Tibial nerve (tissue), 3 donors: ENCODE results near the gene NINL.

Source experiments
- CTCF ChIP-seq, 5 experiments: fragments of 200-600 bp in 3 of 5; fragments of 450-650 bp in 2 of 5; sonication (generic) in 3 of 5; IDR thresholded peaks; one replicate each; pipeline ENCODE4 v1.5.1; 2016 to 2019; ENCODE audit warnings: antibody characterized with exemption in 5 of 5, mild to moderate bottlenecking in 3 of 5, moderate library complexity in 2 of 5
- POLR2A ChIP-seq, 2 donors: fragments of 450-650 bp; IDR thresholded peaks; one replicate each; pipeline ENCODE4 v1.6.1; 2017; ENCODE audit warnings: antibody characterized with exemption in 2 of 2, mild to moderate bottlenecking in 2 of 2, moderate library complexity in 2 of 2

- TF ChIP-seq CTCF (IDR thresholded peaks at IDR 0.05) (no peak), POLR2A (IDR thresholded peaks at IDR 0.05) (no peak)
Observed at GRCh38 chr20:25608774-25609173, 23.4 kb upstream of the NINL start.
